Activated T-cell treated with anti-CD3 and anti-CD28 coated beads for 24 hours (primary cell): ENCODE results near the gene KRTAP2-1.
"Not testable (repeated sequence)": the region's sequence is repeated elsewhere in the genome, so short reads cannot be mapped to it uniquely, and the experiment has no call there.

Experiments used
- DNase-seq: peaks from one replicate; pipeline ENCODE4 v3.0.0-alpha.2; 2020; ENCODE audit warnings: low read depth

KRTAP2-1 gene

DNA sequence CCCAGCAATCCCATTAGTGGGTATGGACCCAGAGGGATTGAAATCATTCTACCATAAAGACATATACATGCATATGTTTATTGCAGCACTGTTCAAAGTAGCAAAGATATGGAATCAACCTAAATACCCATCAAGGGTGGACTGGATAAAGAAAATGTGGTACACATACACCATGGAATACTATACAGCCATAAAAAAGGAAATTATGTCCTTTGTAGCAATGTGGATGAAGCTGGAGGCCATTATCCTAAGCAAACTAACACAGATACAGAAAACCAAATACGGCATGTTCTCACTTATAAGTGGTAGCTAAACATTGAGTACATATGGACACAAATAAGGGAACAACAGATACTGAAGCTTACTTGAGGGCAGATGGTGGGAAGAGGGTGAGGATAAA is 10.4 kb upstream of the KRTAP2-1 start:
- DNase-seq: no peak

DNA sequence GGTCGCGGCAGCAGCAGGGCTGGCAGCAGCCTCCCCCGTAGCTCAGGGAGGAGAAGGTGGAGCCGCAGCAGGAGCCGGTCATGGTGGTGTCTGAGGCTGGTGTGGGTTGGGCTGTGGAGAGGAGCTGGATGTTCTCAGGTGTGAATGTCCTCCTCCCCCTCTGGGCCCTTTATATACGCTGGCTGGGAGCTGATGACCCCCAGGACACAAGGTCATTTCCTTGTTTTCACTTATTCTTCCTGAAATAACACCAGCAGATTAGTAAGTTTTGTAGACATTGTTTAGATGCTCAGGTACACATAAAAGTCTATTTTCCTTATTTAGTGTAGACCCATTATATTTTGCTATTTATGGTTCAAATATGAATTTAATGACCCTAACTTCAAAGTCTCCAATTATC is 8.0 kb upstream of the KRTAP2-1 start, which contains the start of gene KRTAP2-2:
Gene KRTAP2-2 (minus strand): TSS at position 101 of the 400 bp plus-strand sequence. CDS start 19 bp downstream, at position 82.
- DNase-seq: not testable (repeated sequence)

DNA sequence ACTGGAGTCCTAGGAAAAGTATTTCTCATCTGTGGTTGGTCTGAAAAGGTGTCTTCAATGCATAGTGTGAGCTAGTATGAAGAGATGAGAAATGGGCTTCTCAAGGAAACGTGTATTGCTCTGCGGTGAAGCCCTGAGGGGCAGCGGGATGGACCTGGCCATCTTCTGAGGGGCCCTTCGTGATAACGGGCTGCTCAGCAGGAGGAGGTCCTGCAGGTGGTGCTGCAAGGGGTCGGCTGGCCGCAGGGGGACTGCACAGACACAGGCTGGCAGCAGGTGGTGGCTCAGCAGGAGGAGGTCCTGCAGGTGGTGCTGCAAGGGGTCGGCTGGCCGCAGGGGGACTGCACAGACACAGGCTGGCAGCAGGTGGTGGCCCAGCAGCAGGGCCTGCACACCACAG is 7.4 kb upstream of the KRTAP2-1 start:
- not testable (repeated sequence) for DNase-seq

DNA sequence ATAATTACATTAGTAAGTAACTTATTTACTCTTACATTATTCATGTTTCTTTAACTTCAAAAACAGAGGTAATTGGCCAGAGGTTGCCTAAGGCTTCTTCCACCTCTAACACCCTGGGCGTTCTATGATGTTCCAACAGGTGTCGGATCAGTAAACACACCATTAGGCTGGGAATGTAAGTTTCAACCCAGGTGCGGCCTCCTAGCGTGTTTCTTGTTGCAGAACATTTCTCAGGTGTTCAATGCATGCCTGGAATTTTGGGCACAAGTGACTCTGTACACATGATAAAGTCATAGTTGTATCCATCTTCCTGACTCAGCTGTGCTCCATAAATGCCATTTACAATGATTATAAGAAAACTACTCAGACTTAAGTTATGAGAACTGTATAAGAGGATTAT is 6.9 kb upstream of the KRTAP2-1 start:
- DNase-seq: no peak

DNA sequence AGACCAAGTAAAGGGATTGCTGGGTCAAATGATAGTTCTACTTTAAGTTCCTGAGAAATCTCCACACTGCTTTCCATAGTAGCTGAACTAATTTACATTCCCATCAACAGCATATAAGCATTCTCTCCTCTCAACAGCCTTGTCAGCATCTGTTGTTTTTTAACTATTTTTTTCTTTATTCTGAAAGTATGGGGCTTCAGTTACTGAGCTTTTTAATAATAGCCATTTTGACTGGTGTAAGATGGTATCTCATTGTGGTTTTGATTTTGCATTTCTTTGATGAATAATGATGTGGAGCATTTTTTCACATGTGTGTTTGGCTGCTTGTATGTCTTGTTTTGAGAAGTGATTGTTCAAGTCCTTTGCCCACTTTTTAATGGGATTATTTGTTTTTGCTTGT is 5.5 kb upstream of the KRTAP2-1 start:
- DNase-seq: no peak

DNA sequence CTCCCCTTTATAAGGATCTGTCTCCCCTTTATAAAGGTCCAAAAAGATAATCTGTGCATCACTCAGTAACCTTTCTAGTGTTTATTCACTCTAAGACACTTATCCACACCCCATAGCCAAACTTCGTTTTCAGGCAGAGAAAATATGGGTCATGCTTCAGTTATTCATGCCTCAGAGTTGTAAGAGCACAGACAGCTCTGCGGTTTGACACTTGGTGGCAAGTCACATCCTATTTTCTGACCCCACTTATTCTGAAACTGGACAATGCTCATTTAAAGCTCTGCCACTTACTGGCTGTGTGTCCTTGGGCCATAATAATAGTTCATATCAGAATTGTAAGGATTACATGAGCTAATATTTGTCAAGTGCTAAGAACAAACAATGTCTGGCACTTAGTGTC is 2.0 kb upstream of the KRTAP2-1 start:
- DNase-seq: no peak

DNA sequence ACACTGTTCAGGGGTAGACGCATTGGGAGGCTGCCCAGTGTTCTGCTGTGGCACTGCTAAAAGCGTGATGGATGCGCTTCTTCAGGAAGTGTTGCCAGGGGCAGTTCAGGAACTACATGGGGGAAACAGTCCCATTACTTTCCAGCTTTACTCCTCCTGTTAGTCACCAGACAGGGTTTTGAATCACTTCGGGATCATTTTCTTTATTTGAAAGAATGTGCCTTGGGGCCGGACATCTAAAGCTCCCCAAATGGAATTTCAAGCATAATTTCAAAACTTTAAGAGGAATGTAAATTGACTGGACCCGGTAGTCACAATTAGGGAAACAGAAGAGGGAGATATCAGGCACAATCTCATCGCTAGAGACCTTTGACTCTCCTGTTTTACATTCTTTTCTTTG is 1.3 kb upstream of the KRTAP2-1 start:
- DNase-seq: no peak

DNA sequence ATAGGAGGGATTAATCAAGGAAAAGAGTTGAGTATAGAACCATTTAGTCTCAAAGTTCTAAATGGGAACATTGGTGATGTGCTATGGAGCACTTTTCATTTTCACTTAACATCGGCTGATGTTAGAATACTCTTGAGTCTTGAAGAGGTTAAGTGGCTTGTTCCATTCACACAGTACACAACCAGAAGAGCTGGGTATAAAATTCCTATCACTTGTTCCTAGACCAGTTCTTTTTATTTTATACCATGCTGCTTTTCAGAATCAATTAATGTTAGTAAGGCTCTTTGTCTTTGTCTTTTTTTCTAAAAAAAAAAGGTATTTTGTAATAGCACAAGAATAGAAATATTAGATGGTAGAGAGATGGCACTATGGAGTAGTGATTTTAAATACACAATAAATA is 4.2 kb downstream of the KRTAP2-1 start:
- no peak for DNase-seq

DNA sequence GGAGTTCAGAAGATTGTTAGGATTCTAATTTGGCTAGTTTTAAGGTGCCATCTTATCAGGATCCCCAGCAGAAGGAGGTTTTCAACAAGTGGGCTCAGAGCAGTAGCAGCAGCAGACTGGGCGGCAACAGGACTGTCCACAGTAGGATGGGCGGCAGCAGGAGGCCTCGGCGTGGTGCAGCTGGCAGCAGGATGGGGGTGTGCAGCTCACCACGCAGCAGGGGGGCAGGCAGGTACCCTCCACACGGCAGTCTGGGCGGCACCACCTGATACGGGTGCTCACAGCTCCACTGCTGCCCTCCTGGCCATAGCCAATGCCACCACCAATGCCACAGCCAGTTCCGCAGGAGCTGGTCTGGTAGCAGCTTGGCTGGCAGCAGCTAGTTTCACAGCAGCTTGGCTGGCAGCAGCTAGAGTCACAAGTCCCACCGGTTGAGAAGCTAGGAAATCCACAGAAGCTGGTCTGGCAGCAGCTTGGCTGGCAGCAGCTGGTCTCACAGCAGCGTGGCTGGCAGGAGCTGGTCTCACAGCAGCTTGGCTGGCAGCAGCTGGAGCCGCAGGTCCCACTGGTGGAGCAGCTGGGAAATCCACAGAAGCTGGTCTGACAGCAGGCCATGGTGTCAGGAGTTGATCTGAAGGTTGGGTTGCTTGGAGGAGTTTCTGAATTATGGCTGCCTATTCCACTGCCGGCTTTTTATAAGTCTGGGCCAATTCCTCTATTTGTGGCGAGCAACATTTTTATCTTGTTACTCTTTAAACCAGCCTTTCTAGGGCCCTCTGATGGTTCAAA is 6.1 kb downstream of the KRTAP2-1 start, which contains the start of gene KRTAP1-1:
Gene KRTAP1-1 (minus strand): TSS at position 668 of the 789 bp plus-strand sequence. CDS start 53 bp downstream, at position 615.
- DNase-seq: not testable (repeated sequence)

DNA sequence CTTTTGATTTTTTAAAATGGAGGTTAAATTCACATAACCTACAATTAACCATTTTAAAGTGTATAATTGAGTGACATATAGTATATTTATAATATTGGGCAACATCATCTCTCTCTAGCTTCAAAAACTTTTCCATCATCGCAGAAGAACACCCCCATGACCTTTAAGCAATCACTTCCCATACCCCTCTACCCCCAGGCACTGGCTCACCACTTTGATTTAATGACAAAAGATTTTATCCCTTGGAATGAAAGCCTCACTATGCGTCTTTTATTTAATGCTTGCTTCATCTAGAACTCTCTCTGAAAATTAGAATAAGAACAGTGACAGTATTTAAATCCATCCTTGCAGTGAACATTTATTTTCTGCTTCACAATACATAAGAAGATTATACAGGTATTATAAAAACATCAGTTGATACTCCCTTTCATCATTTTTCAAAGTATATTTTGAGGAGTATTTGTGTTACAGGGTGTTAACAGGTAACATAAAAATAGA is 9.2 kb downstream of the KRTAP2-1 start:
- DNase-seq: no peak

DNA sequence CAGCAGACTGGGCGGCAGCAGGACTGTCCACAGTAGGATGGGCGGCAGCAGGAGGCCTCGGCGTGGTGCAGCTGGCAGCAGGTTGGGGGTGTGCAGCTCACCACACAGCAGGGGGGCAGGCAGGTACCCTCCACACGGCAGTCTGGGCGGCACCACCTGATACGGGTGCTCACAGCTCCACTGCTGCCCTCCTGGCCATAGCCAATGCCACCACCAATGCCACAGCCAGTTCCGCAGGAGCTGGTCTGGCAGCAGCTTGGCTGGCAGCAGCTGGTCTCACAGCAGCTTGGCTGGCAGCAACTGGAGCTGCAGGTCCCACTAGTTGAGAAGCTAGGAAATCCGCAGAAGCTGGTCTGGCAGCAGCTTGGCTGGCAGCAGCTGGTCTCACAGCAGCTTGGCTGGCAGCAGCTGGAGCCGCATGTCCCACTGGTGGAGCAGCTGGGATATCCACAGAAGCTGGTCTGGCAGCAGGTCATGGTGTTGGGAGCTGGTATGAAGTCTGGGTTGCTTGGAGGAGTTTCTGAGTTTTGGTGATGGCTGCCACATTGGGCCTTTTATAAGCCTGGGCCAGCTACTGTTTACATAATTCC is 12.7 kb downstream of the KRTAP2-1 start, which contains the start of gene KRTAP1-3:
Gene KRTAP1-3 (minus strand): TSS at position 529 of the 590 bp plus-strand sequence. CDS start 53 bp downstream, at position 476.
- DNase-seq: not testable (repeated sequence)

DNA sequence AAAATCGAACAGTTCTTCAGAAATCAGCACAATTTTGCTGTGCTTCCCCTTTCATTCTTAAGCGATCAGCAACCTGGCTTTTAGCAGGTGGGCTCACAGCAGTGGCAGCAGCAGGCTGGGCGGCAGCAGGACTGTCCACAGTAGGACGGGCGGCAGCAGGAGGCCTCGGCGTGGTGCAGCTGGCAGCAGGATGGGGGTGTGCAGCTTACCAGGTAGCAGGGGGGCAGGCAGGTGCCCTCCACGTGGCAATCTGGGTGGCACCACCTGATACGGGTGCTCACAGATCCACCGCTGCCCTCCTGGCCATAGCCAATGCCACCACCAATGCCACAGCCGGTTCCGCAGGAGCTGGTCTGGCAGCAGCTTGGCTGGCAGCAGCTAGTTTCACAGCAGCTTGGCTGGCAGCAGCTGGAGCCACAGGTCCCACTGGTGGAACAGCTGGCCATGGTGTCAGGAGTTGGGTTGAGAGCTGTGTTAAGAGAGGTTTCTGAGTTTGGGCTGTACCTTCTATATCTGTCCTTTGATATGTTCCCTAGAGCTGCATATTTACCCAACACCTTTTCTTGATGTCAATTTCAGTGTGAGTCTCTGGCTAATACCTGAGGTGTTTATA is 17.4 kb downstream of the KRTAP2-1 start, which contains the start of gene KRTAP1-4:
Gene KRTAP1-4 (minus strand): TSS at position 563 of the 613 bp plus-strand sequence. CDS start 117 bp downstream, at position 446.
- DNase-seq: no peak

DNA sequence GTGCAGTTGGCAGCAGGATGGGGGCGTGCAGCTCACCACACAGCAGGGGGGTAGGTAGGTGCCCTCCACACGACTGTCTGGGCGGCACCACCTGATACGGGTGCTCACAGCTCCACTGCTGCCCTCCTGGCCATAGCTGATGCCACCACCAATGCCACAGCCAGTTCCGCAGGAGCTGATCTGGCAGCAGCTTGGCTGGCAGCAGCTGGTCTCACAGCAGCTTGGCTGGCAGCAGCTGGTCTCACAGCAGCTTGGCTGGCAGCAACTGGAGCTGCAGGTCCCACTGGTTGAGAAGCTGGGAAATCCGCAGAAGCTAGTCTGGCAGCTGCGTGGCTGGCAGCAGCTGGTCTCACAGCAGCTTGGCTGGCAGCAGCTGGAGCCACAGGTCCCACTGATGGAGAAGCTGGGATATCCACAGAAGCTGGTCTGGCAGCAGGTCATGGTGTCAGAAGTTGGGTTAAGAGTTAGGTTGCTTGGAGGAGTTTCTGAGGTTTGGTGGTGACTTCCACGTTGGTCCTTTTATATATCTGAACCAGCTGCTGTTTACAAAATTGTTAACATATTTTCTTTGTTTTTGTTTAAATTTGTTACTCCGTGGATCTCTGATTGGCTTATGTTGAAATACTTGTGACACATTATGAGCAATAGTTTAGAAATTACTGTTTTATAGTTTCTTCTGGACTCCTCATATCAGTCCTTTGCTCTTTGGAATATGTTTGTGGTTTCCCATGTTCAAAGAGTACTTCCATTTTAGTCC is 20.2 kb downstream of the KRTAP2-1 start, which contains the start of gene KRTAP1-5:
Gene KRTAP1-5 (minus strand): TSS at position 494 of the 757 bp plus-strand sequence. CDS start 53 bp downstream, at position 441.
- DNase-seq: no peak

DNA sequence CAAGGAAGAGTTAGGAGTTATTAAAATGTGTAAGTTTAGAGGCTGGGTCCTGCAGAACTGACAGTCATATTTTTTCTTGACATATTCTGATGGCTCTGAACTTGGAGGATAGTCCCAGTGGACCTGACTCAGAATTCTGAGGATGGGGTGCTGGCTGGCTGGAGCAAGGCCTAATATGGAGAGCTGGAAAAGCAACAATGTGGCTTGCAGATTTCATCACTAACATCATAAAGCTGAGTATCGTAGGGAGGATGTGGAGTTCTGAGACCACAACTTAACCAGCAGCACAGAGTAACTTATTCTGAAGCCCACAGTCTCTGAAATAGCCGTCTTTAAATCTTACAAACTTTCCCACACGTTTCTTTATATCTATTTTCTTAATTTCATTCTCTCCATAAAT is 22.4 kb downstream of the KRTAP2-1 start:
- DNase-seq: no peak

DNA sequence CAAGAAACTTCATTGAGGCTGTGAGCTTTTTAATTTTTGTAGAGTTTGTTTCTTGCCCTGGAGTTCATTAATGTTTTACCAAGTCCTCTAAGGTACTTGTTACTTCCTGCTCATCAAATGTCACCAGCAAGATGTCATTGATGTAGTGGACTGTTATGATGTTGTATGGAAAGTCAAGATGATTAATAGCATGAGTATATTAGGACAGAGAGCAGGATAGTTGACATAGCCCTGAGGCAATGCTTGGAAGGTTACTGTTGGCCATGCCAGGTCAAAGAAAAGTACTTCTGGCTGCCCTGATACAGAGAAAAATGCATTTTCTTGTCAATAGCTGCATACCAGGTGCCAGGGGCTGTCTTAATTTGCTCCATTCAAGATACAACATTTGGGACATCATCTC is 26.8 kb downstream of the KRTAP2-1 start:
- no peak for DNase-seq

DNA sequence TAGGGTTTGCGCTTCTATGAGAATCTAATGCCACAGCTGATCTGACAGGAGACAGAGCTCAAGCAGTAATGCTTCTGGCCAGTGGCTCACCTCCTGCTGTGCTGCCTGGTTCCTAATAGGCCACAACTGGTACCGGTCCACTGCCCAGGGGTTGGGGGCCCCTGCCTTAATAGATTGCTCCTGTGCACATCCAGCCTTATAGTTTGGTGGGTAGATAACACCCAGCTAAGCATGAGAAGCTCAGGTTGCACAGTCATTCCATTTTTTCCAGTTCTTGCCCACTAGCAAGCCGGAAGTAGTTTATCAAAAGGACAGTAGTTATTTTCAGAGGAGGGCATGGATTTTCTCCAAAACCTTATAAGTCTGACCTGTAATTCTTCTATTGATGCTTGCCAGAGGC is 27.7 kb downstream of the KRTAP2-1 start:
- no peak for DNase-seq

DNA sequence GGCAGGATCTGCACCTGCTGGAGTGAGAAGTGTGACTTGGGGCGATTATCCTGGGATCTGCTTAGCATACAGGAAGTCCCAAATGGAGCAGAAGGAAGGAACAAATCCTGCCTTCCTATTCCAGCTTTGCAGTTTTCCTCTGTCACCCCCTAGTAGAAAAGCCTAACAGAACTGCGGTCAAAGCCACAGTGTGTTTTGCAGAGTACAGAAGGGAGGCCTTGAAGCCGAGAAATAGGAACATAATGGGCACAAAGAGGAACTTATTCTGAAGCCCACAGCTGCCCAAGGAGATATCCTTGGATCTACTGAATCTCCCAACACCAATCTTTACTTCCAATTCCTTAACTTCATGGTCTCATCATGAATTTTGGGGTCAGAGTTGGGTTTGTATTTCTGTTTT is 28.6 kb downstream of the KRTAP2-1 start:
- DNase-seq: no peak

DNA sequence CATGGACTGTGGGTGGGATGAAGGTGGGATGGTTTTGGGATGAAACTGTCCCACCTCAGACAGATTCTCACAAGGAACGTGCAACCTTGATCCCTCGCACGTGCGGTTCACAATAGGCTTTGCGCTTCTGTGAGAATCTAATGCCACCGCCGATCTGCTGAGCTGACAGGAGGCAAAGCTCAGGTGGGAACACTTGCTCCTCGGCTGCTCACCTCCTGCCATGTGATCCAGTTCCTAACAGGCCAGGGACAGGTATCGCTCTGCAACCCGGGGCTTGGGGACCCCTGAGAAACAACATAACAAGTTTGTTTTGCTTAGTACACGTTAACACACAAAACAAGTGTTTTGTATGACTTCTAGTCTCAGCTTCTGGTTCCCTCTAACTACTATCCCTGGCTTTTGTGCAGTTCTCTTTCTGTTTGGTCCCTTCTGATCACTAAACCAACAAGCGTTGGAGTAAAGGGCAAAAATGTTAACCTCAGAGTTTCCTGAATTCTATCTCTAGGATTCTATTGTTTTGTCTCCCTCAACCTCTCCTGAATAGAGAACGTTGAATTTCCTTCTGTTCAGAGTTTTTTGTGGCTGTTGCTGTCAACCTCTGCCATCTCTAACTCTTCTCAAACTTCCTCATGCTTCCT is 30.4 kb downstream of the KRTAP2-1 start:
- no peak for DNase-seq

DNA sequence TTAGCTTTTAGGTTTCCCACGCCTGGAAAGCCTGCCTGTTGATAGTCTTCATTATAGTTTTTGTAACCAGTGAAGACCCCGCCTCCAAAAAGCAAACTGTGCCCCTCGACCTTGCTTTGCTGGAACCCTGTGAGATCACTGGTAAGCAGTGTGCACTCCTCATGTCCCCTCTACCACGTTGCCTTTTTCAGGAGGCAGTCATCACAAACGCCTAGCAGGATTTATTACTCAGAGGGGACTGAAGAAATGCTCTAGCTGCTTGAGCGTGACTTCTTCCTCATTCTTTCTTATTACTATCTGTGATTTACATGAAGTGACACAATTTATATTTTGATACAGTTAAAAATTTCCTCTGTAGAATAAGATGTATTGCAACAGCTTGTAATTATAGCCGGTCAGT is 31.7 kb downstream of the KRTAP2-1 start:
- DNase-seq: no peak

DNA sequence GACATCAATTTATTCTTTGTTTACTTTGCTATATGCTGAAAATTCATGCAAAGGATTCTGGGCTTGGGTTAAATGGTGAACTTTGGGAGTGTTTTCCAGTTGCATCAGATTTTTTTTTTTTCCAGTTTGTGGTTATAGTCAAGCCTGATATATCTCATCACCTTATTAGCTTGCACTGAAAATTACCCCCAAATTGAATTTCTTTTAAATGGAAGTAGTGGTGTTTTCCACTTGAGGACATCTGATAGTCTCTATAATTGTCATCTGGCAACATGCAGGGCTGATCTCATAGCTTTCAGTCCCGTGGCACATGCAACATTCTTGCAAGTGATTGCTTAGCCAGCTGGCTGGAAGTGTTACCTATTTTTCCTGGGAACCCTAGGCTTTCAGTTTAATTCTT is 33.5 kb downstream of the KRTAP2-1 start:
- DNase-seq: no peak

DNA sequence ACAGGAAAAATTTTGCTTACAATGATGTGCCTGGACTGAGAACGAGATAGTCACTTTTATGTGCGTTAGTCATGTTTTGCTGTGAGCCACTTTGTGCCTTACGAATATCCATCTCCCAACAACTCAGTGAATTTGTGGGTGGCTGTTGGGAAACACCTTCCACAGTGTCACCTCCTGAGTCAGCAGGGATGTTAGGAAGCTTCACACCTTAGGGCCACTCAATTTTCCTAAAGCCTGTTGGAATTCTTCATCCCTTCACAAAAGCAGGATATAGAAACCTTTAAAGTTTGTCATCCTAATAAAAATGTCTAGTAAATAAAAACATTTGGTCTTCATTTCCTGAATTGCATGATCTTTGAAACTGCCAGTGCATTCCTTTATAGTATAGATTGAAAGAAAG is 33.9 kb downstream of the KRTAP2-1 start:
- DNase-seq: no peak
